ENCODE results near the gene MYH9.

Gene MYH9

DNA sequence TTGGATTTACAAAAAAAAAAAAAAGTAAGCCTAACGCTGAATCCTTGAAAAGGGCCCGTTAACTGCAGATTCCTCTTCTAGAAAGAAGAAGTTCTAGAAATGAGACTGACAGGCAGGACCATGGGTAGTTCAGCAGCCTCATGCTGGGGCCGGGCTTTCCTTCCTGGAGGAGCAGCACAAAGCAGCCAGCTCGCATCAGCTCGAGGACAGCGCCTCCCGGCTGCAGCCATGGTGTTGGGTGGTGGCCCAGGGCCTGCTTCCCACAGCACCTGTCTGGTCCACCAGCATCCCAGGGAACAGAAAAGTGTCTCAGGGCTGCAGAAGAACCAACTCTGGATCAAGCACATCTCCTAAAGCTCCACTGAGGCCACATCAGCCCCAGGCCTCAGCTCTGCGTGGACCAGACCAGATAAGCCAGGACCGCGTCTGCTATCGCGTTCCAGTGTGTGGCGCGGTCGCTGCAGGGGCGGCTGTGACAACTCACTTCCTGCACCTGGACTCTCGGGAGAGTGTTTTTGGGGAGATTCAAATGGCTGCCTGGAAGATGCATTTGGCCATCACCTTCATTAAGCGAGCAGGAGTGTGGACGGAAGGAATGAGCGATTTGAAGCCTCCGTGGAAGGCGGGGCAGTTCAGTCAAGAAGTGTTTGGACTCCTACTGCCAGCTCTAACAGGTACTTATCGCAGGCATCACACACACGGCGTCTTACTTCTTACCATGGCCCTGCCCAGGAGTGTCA, 53.5 kb downstream of the MYH9 start:
- TF ChIP-seq, protein P1, sequence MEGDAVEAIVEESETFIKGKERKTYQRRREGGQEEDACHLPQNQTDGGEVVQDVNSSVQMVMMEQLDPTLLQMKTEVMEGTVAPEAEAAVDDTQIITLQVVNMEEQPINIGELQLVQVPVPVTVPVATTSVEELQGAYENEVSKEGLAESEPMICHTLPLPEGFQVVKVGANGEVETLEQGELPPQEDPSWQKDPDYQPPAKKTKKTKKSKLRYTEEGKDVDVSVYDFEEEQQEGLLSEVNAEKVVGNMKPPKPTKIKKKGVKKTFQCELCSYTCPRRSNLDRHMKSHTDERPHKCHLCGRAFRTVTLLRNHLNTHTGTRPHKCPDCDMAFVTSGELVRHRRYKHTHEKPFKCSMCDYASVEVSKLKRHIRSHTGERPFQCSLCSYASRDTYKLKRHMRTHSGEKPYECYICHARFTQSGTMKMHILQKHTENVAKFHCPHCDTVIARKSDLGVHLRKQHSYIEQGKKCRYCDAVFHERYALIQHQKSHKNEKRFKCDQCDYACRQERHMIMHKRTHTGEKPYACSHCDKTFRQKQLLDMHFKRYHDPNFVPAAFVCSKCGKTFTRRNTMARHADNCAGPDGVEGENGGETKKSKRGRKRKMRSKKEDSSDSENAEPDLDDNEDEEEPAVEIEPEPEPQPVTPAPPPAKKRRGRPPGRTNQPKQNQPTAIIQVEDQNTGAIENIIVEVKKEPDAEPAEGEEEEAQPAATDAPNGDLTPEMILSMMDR (IDR thresholded peaks at IDR 0.05; ENCODE audit: insufficient read depth, low read length, poor library complexity, severe bottlenecking): no peak
- no peak for TF ChIP-seq EZH2phosphoT487 (conservative IDR thresholded peaks at IDR 0.05; ENCODE audit: low read length)
- Histone ChIP-seq H3K36me3 (ENCODE audit: low read length) (0 out of 2 replicates have a peak, but pooled peaks cover 4% of the 10 kb centered on the region), H3F3A (ENCODE audit: insufficient read depth) (peaks cover 25% of the 10 kb centered on the region; the same call in 1 of the 2 replicates), H3K9me3 (ENCODE audit: insufficient read depth, low read length) (no peaks in the 10 kb centered on the region), H4K20me1 (ENCODE audit: low read depth, low read length) (no peaks in the 10 kb centered on the region), H3K4me2 (ENCODE audit: low read depth, low read length, poor library complexity, severe bottlenecking) (no peak overlapping the region), H3K9me2 (replicated peaks; ENCODE audit: insufficient read depth, low read length) (no peaks in the 10 kb centered on the region), H2AFZ (ENCODE audit: low read depth, low read length, severe bottlenecking) (no peak overlapping the region), H3K9ac (ENCODE audit: low read length) (no peak overlapping the region), H3K27ac (ENCODE audit: low read depth, low read length) (peak overlapping the region; percentile 90), H3K4me3 (ENCODE audit: insufficient read depth, low read length, poor library complexity, severe bottlenecking) (no peak overlapping the region), H3K27me3 (ENCODE audit: low read length) (no peaks in the 10 kb centered on the region), H3K79me2 (ENCODE audit: insufficient read depth, low read length) (peaks cover 64% of the 10 kb centered on the region)

- Histone ChIP-seq H2AFZ (ENCODE audit: low read depth, low read length, severe bottlenecking) (no peak overlapping the region), H3K27ac (ENCODE audit: low read depth, low read length) (peak overlapping the region; percentile 90), H3K4me2 (ENCODE audit: low read depth, low read length, poor library complexity, severe bottlenecking) (no peak overlapping the region), H3K9me2 (replicated peaks; ENCODE audit: insufficient read depth, low read length) (no peaks in the 10 kb centered on the region), H3K36me3 (ENCODE audit: low read length) (0 out of 2 replicates have a peak, but pooled peaks cover 4% of the 10 kb centered on the region), H3K27me3 (ENCODE audit: low read length) (no peaks in the 10 kb centered on the region), H3F3A (ENCODE audit: insufficient read depth) (peaks cover 25% of the 10 kb centered on the region; the same call in 1 of the 2 replicates), H3K79me2 (ENCODE audit: insufficient read depth, low read length) (peaks cover 64% of the 10 kb centered on the region), H3K9ac (ENCODE audit: low read length) (no peak overlapping the region), H3K9me3 (ENCODE audit: insufficient read depth, low read length) (no peaks in the 10 kb centered on the region), H3K4me3 (ENCODE audit: insufficient read depth, low read length, poor library complexity, severe bottlenecking) (no peak overlapping the region), H4K20me1 (ENCODE audit: low read depth, low read length) (no peaks in the 10 kb centered on the region)
- no peak for TF ChIP-seq EZH2phosphoT487 (conservative IDR thresholded peaks at IDR 0.05; ENCODE audit: low read length)
- TF ChIP-seq, protein P1 (IDR thresholded peaks at IDR 0.05; ENCODE audit: insufficient read depth, low read length, poor library complexity, severe bottlenecking): no peak
Observed at GRCh38 chr22:36333644-36334043, 54.1 kb downstream of the MYH9 start.

GRCh38 chr22:36332623-36333332, 55.0 kb downstream of the MYH9 start:
- H3K9me2 ChIP-seq (replicated peaks; ENCODE audit: insufficient read depth, low read length): no peaks in the 10 kb centered on the region
- H3K9ac ChIP-seq (ENCODE audit: low read length): peak overlapping the region; percentile 63
- no peak overlapping the region for H3K4me3 ChIP-seq (ENCODE audit: insufficient read depth, low read length, poor library complexity, severe bottlenecking)
- peak overlapping the region; percentile 70 for H3K4me2 ChIP-seq (ENCODE audit: low read depth, low read length, poor library complexity, severe bottlenecking)
- no peaks in the 10 kb centered on the region for H3K9me3 ChIP-seq (ENCODE audit: insufficient read depth, low read length)
- TF ChIP-seq, protein P1 (IDR thresholded peaks at IDR 0.05; ENCODE audit: insufficient read depth, low read length, poor library complexity, severe bottlenecking): no peak
- no peak for TF ChIP-seq EZH2phosphoT487 (conservative IDR thresholded peaks at IDR 0.05; ENCODE audit: low read length)
- H4K20me1 ChIP-seq (ENCODE audit: low read depth, low read length): no peaks in the 10 kb centered on the region
- peaks cover 69% of the 10 kb centered on the region for H3K79me2 ChIP-seq (ENCODE audit: insufficient read depth, low read length)
- no peaks in the 10 kb centered on the region for H3K27me3 ChIP-seq (ENCODE audit: low read length)
- peaks cover 25% of the 10 kb centered on the region; the same call in 1 of the 2 replicates for H3F3A ChIP-seq (ENCODE audit: insufficient read depth)
- H3K27ac ChIP-seq (ENCODE audit: low read depth, low read length): peak overlapping the region; percentile 90
- no peak overlapping the region for H2AFZ ChIP-seq (ENCODE audit: low read depth, low read length, severe bottlenecking)
- H3K36me3 ChIP-seq (ENCODE audit: low read length): 0 out of 2 replicates have a peak, but pooled peaks cover 4% of the 10 kb centered on the region

Data from SU-DHL-6 (cell line).